Activated CD4-positive, alpha-beta T cell treated with anti-CD3 and anti-CD28 coated beads for 4 hours (primary cell): ENCODE results near the gene VILL.
"Not testable (repeated sequence)": the region's sequence is repeated elsewhere in the genome, so short reads cannot be mapped to it uniquely, and the experiment has no call there.

Source experiments
- DNase-seq, 2 donors: peaks; one replicate each; pipeline ENCODE4 v3.0.0-alpha.2; 2020

VILL gene

GRCh38 chr3:37964146-37964545 lies 26.4 kb upstream of the VILL start:
- DNase-seq, result no peak

GRCh38 chr3:37964716-37965115 lies 25.9 kb upstream of the VILL start:
- DNase-seq, result no peak

GRCh38 chr3:37967260-37967881 lies 23.2 kb upstream of the VILL start:
- peak; percentile 47 to 56 for DNase-seq

GRCh38 chr3:37968199-37968598 lies 22.4 kb upstream of the VILL start:
- DNase-seq, result no peak

- DNase-seq, result no peak
Observed at GRCh38 chr3:37968813-37969595, 21.6 kb upstream of the VILL start.

GRCh38 chr3:37969596-37970100 lies 20.9 kb upstream of the VILL start:
- DNase-seq, result no peak

GRCh38 chr3:37970802-37971201 lies 19.8 kb upstream of the VILL start:
- no peak for DNase-seq

- DNase-seq, result no peak
Observed at GRCh38 chr3:37971467-37971866, 19.1 kb upstream of the VILL start.

- not testable (repeated sequence) for DNase-seq
Observed at GRCh38 chr3:37972056-37972455, 18.5 kb upstream of the VILL start.

GRCh38 chr3:37973246-37974054 lies 17.1 kb upstream of the VILL start:
- no peak for DNase-seq

- DNase-seq, result peak; percentile 64 to 76
Observed at GRCh38 chr3:37974121-37975083, 16.2 kb upstream of the VILL start.

GRCh38 chr3:37979541-37980461 lies 10.8 kb upstream of the VILL start:
- DNase-seq, result no peak

- no peak for DNase-seq
Observed at GRCh38 chr3:37980462-37981347, 9.9 kb upstream of the VILL start.

- no peak for DNase-seq
Observed at GRCh38 chr3:37981348-37981664, 9.3 kb upstream of the VILL start.

- DNase-seq, result no peak
Observed at GRCh38 chr3:37982331-37982730, 8.3 kb upstream of the VILL start.

- DNase-seq, result no peak
Observed at GRCh38 chr3:37984051-37984450, 6.5 kb upstream of the VILL start.

- DNase-seq, result no peak
Observed at GRCh38 chr3:37984596-37984995, 6.0 kb upstream of the VILL start.

- DNase-seq, result no peak
Observed at GRCh38 chr3:37985637-37986320, 4.8 kb upstream of the VILL start.

- no peak for DNase-seq
Observed at GRCh38 chr3:37986479-37987314, 3.9 kb upstream of the VILL start.
